ENCODE measurements around the gene SEMA4C.
"Not testable (repeated sequence)": the region's sequence is repeated elsewhere in the genome, so short reads cannot be mapped to it uniquely, and the experiment has no call there.

SEMA4C gene

GRCh38 chr2:96897491-96898134, 27.7 kb upstream of the SEMA4C start:
- DNase-seq (ENCODE audit: low read depth in 2 of 2, low spot score in 1 of 2) = no peak

- no peak for DNase-seq (ENCODE audit: low read depth in 2 of 2, low spot score in 1 of 2)
Observed at GRCh38 chr2:96895746-96896651, 26.1 kb upstream of the SEMA4C start.

GRCh38 chr2:96895032-96895745, 25.3 kb upstream of the SEMA4C start:
- no peak for DNase-seq (ENCODE audit: low read depth in 2 of 2, low spot score in 1 of 2)

GRCh38 chr2:96894151-96894531, 24.3 kb upstream of the SEMA4C start:
- no peak for DNase-seq (ENCODE audit: low read depth in 2 of 2, low spot score in 1 of 2)

GRCh38 chr2:96893289-96894150, 23.6 kb upstream of the SEMA4C start:
- no peak for DNase-seq (ENCODE audit: low read depth in 2 of 2, low spot score in 1 of 2)

- DNase-seq (ENCODE audit: low read depth in 2 of 2, low spot score in 1 of 2) = no peak
Observed at GRCh38 chr2:96891591-96892333, 21.9 kb upstream of the SEMA4C start.

GRCh38 chr2:96890726-96891385, 21.0 kb upstream of the SEMA4C start:
- no peak for DNase-seq (ENCODE audit: low read depth in 2 of 2, low spot score in 1 of 2)

GRCh38 chr2:96890252-96890651, 20.4 kb upstream of the SEMA4C start:
- no peak for DNase-seq (ENCODE audit: low read depth in 2 of 2, low spot score in 1 of 2)

GRCh38 chr2:96889502-96889901, 19.6 kb upstream of the SEMA4C start:
- not testable (repeated sequence) for DNase-seq (ENCODE audit: low read depth in 2 of 2, low spot score in 1 of 2)

- DNase-seq (ENCODE audit: low read depth in 2 of 2, low spot score in 1 of 2) = no peak
Observed at GRCh38 chr2:96888072-96889011, 18.5 kb upstream of the SEMA4C start.

- DNase-seq (ENCODE audit: low read depth in 2 of 2, low spot score in 1 of 2) = no peak
Observed at GRCh38 chr2:96887493-96888012, 17.7 kb upstream of the SEMA4C start.

GRCh38 chr2:96885432-96886347, 15.8 kb upstream of the SEMA4C start:
- no peak for DNase-seq (ENCODE audit: low read depth in 2 of 2, low spot score in 1 of 2)

GRCh38 chr2:96884299-96885094, 14.6 kb upstream of the SEMA4C start:
- DNase-seq (ENCODE audit: low read depth in 2 of 2, low spot score in 1 of 2) = no peak

GRCh38 chr2:96883306-96883705, 13.4 kb upstream of the SEMA4C start:
- DNase-seq (ENCODE audit: low read depth in 2 of 2, low spot score in 1 of 2) = no peak

GRCh38 chr2:96882906-96883305, 13.0 kb upstream of the SEMA4C start:
- no peak for DNase-seq (ENCODE audit: low read depth in 2 of 2, low spot score in 1 of 2)

- DNase-seq (ENCODE audit: low read depth in 2 of 2, low spot score in 1 of 2) = no peak
Observed at GRCh38 chr2:96882230-96882629, 12.3 kb upstream of the SEMA4C start.
